Tibial artery (tissue), 4 donors: Measurements from ENCODE around the gene CAMTA1.

Experiments used
- DNase-seq, 2 donors: peaks; one replicate each; pipeline ENCODE4 v3.0.0-alpha.2; 2019
- H3K27ac ChIP-seq, 2 donors: fragments of 200-600 bp; sonication (generic) in 1 of 2; 1 replicate in 1 of 2; 2 replicates in 1 of 2; pipeline ENCODE4 v1.5.1; 2018 to 2019; ENCODE audit warnings: mild to moderate bottlenecking in 1 of 2
- H3K27me3 ChIP-seq, 2 donors: fragments of 200-600 bp; sonication (generic) in 1 of 2; one replicate each; pipeline versions ENCODE4 v1.5.1 to v1.6.0; 2016 to 2019
- H3K36me3 ChIP-seq, 3 donors: fragments of 200-600 bp; sonication (generic) in 2 of 3; one replicate each; pipeline ENCODE4 v1.5.1; 2016 to 2019; ENCODE audit warnings: mild to moderate bottlenecking in 2 of 3
- H3K4me1 ChIP-seq, 4 donors: fragments of 200-600 bp; sonication (generic) in 2 of 4; 1 replicate in 3 of 4; 2 replicates in 1 of 4; pipeline ENCODE4 v1.5.1; 2016 to 2019
- H3K4me3 ChIP-seq, 2 donors: fragments of 200-600 bp; sonication (generic) in 1 of 2; 1 replicate in 1 of 2; 2 replicates in 1 of 2; pipeline ENCODE4 v1.5.1; 2018 to 2019; ENCODE audit warnings: mild to moderate bottlenecking in 2 of 2
- H3K9me3 ChIP-seq, 3 donors: fragments of 200-600 bp; sonication (generic) in 1 of 3; one replicate each; pipeline ENCODE4 v1.5.1; 2016 to 2019
- intact Hi-C: fragments of 100-400 bp; cut with DNase I; formaldehyde crosslinking; loops from one replicate; pipeline ENCODE4 v1.15.0; 2023; ENCODE audit warnings: low total_unique reads
- TF ChIP-seq, protein P1 (sequence below), 2 experiments: fragments of 200-600 bp in 1 of 2; fragments of 450-650 bp in 1 of 2; IDR thresholded peaks; one replicate each; pipeline ENCODE4 v1.5.1; 2017 to 2019; ENCODE audit warnings: antibody characterized with exemption in 2 of 2, mild to moderate bottlenecking in 1 of 2, moderate library complexity in 1 of 2

The CAMTA1 gene

DNA sequence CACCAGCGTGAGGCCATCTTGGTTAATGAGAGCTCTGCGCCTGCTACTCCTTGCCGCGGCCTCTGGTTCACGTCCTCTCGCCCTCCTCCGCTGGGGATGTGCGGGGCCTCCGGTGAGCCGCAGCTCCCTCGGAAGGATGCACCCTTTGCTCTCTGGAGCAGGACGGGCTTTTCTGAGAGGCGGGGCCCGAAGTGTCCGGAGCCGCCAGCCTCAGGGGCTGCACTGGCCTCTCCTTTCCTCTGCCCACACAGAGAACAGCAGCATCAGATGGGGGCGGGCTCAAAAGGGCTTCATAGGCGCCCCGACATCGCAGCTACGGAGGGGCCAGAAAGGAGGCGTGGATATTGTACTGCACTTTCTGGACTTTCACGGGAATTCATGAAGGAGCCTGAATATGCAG is 284.7 kb downstream of the CAMTA1 start:
- H3K36me3 ChIP-seq = no peaks in the 10 kb centered on the region
- peaks cover 0 to 9% of the 10 kb centered on the region in 2 donors for H3K27me3 ChIP-seq
- peaks cover 0 to 9% (median 3%) of the 10 kb centered on the region in 4 donors for H3K4me1 ChIP-seq
- no peak overlapping the region for H3K27ac ChIP-seq
- TF ChIP-seq, protein P1, sequence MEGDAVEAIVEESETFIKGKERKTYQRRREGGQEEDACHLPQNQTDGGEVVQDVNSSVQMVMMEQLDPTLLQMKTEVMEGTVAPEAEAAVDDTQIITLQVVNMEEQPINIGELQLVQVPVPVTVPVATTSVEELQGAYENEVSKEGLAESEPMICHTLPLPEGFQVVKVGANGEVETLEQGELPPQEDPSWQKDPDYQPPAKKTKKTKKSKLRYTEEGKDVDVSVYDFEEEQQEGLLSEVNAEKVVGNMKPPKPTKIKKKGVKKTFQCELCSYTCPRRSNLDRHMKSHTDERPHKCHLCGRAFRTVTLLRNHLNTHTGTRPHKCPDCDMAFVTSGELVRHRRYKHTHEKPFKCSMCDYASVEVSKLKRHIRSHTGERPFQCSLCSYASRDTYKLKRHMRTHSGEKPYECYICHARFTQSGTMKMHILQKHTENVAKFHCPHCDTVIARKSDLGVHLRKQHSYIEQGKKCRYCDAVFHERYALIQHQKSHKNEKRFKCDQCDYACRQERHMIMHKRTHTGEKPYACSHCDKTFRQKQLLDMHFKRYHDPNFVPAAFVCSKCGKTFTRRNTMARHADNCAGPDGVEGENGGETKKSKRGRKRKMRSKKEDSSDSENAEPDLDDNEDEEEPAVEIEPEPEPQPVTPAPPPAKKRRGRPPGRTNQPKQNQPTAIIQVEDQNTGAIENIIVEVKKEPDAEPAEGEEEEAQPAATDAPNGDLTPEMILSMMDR (IDR thresholded peaks at IDR 0.05) = no peak
- H3K9me3 ChIP-seq = no peaks in the 10 kb centered on the region
- intact Hi-C loops = loop anchor here (5.0 kb wide), 2 partner anchors 278 to 353 kb away; no protein-coding TSS in a partner anchor
- peak overlapping the region; percentile 35 to 48 for H3K4me3 ChIP-seq
- DNase-seq = no peak

DNA sequence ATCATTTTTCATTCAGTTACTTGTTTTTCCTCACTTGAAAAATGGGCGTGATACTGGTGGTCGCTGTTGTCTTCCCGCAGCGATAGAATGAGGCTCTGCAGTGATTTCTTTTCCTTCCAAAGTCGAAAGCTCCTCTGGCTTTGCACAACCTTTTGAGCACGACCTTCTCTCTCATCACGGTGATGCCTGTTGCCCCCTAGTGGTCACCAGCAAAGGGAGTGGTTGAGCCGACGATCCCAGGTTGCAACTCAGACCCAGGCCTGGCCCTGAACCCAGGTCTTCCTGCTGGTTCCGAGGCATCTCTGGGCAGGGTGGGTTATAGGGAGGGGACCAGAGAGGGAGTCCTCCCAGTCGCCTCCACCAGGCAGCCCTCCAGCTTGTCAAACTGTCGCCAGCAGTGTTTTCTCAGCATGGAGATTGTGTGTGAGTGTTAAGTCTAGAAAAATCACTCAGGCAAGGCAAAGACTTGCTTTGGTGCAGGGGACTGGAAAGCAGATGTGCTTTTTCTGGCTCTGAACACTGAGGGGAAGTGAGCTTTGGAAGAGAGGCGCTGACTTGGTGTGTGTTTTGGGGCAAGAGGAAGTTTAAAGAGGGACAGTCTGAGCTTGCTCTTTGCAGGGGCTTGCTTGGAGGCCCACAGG is 285.3 kb downstream of the CAMTA1 start:
- intact Hi-C loops = loop anchor here (5.0 kb wide), 2 partner anchors 278 to 353 kb away; no protein-coding TSS in a partner anchor
- DNase-seq = peak; percentile 58 to 76
- Histone ChIP-seq H3K9me3 (no peaks in the 10 kb centered on the region), H3K27ac (no peak overlapping the region), H3K36me3 (no peaks in the 10 kb centered on the region), H3K27me3 (peaks cover 0 to 9% of the 10 kb centered on the region in 2 donors), H3K4me3 (peak overlapping the region; percentile 35 to 48), H3K4me1 (peaks cover 0 to 9% (median 3%) of the 10 kb centered on the region in 4 donors)
- TF ChIP-seq, protein P1 (IDR thresholded peaks at IDR 0.05) = peak; percentile 69 to 79

DNA sequence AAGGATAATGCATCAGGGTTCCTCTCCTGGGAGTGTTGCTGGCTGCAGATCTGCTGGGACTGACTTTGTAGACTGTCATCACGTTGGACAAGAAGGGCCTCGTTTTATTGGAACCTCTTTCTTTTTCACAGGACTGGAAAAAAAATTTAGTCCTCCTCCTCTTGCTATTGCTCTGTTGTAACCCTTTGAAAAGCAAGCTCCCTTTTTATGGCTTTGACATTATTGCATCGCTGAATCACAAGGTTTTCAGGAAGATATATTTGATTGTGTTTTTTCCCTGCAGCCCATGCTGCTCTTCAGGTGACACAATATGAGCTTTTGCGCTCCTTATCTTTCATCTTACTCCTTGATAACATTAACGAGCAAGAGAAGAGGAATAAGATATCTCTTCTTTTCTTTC is 290.9 kb downstream of the CAMTA1 start:
- Histone ChIP-seq H3K27me3 (peaks cover 0 to 9% of the 10 kb centered on the region in 2 donors), H3K27ac (no peak overlapping the region), H3K4me1 (no peaks in the 10 kb centered on the region), H3K4me3 (no peak overlapping the region), H3K36me3 (no peaks in the 10 kb centered on the region), H3K9me3 (peaks cover 0 to 13% (median 9%) of the 10 kb centered on the region in 3 donors)
- intact Hi-C loops = no loop called here
- DNase-seq = no peak
- TF ChIP-seq, protein P1 (IDR thresholded peaks at IDR 0.05) = no peak

DNA sequence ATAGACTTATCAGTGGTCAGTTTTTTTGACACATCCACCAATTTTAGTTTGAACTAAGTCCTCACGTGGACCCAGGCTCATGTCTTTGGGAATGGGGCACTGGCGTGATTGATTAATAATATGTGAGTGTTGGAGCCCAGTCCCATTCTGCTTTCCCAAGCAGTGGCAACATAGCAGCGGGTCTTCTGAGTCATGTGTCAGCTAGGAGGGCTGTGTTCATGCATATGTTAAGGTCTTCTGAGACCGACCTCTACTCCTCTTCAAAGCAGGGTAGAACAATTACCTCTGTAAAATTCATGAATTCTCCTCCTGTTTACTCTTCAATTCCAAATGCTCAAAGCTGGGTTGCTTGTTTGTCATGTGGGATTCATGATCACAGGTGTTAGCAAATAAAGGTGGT is 291.3 kb downstream of the CAMTA1 start:
- H3K4me1 ChIP-seq = no peaks in the 10 kb centered on the region
- intact Hi-C loops = no loop called here
- TF ChIP-seq, protein P1 (IDR thresholded peaks at IDR 0.05) = no peak

DNA sequence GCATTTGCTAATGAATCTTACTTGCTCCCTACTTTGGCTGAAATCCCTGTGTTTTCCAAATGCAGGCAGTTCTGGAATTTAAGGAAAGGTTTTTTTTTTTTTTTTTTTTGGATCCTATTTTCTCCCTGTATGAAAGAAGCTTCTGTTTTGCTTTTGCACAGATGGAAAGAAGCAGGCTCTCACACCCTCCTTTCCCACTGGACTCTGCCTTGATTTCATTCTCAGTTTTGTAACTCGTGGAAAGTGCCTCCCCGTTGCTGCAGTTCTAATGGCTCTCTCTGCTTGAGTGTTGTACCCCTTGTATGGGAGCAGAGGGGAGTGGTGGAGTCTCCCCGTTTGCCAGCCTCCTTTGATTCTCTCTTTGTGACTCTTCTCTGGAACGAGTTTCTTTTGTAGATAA is 291.9 kb downstream of the CAMTA1 start:
- Histone ChIP-seq H3K9me3 (peaks cover 0 to 13% (median 12%) of the 10 kb centered on the region in 3 donors), H3K36me3 (no peaks in the 10 kb centered on the region), H3K4me3 (no peak overlapping the region), H3K4me1 (no peaks in the 10 kb centered on the region), H3K27me3 (peaks cover 0 to 9% of the 10 kb centered on the region in 2 donors), H3K27ac (no peak overlapping the region)
- intact Hi-C loops = no loop called here
- TF ChIP-seq, protein P1 (IDR thresholded peaks at IDR 0.05) = no peak
- no peak for DNase-seq

More for the DNA sequence above, 291.3 kb downstream of the CAMTA1 start:
- no peak for DNase-seq
- Histone ChIP-seq H3K9me3 (peaks cover 0 to 13% (median 12%) of the 10 kb centered on the region in 3 donors), H3K4me3 (no peak overlapping the region), H3K27me3 (peaks cover 0 to 9% of the 10 kb centered on the region in 2 donors), H3K36me3 (no peaks in the 10 kb centered on the region), H3K27ac (no peak overlapping the region)
